Duodenal mucosa (tissue), 2 donors: Measurements from ENCODE around the gene XPNPEP2.

Experiments
- H3K27ac ChIP-seq: one replicate; pipeline ENCODE4 v1.7.0; 2013; ENCODE audit warnings: low read depth, low read length
- H3K27me3 ChIP-seq, 2 donors: one replicate each; pipeline ENCODE4 v1.7.0; 2013; ENCODE audit warnings: low read length in 2 of 2, control low read depth in 1 of 2; ENCODE audit not compliant: insufficient read depth in 2 of 2, control insufficient read depth in 1 of 2
- H3K36me3 ChIP-seq, 2 donors: one replicate each; pipeline ENCODE4 v1.7.0; 2013; ENCODE audit warnings: low read length in 2 of 2, control low read depth in 1 of 2; ENCODE audit not compliant: insufficient read depth in 2 of 2, control insufficient read depth in 1 of 2
- H3K4me1 ChIP-seq, 2 donors: one replicate each; pipeline ENCODE4 v1.7.0; 2013; ENCODE audit warnings: low read length in 2 of 2, control low read depth in 1 of 2; ENCODE audit not compliant: insufficient read depth in 2 of 2, control insufficient read depth in 1 of 2
- H3K4me3 ChIP-seq, 2 donors: one replicate each; pipeline ENCODE4 v1.7.0; 2013; ENCODE audit warnings: low read length in 2 of 2, low read depth in 1 of 2
- H3K9ac ChIP-seq, 2 donors: one replicate each; pipeline ENCODE4 v1.7.0; 2013; ENCODE audit warnings: low read length in 2 of 2, low read depth in 1 of 2
- H3K9me3 ChIP-seq, 2 donors: one replicate each; pipeline ENCODE4 v1.7.0; 2013; ENCODE audit warnings: low read length in 2 of 2, control low read depth in 1 of 2; ENCODE audit not compliant: control insufficient read depth in 1 of 2

Gene XPNPEP2

GRCh38 chrX:129793604-129794191, 54.9 kb downstream of the XPNPEP2 start:
- peaks cover 0 to 3% of the 10 kb centered on the region in 2 donors for H3K36me3 ChIP-seq
- no peaks in the 10 kb centered on the region for H3K9me3 ChIP-seq
- no peaks in the 10 kb centered on the region for H3K4me1 ChIP-seq
- no peaks in the 10 kb centered on the region for H3K27me3 ChIP-seq
- H3K4me3 ChIP-seq = no peak overlapping the region
- H3K27ac ChIP-seq = no peak overlapping the region
- H3K9ac ChIP-seq = no peak overlapping the region

DNA sequence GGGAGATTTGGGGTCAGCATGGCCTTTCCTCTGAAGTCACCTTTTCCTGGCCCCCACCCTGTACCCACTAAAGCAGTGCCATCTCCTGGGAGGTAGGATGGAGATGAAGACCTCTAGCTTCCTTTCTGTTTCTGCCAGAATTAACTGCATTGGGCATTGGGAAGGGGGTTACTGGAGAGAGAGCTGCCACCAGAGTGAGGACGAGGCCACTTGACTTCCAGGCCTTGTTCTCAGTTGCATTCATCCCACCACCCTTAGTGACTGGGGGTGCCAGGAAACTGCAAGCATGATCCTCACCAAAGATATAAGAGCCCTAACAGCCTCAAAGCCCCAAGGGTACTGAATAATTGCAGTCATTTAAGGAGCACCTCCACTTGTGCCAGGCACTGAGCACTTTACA, 56.8 kb downstream of the XPNPEP2 start:
- Histone ChIP-seq H3K36me3 (peaks cover 3% of the 10 kb centered on the region in 2 donors), H3K9ac (no peak overlapping the region), H3K4me1 (no peaks in the 10 kb centered on the region), H3K27me3 (no peaks in the 10 kb centered on the region), H3K9me3 (no peaks in the 10 kb centered on the region), H3K4me3 (no peak overlapping the region), H3K27ac (no peak overlapping the region)

- no peaks in the 10 kb centered on the region for H3K27me3 ChIP-seq
- H3K9me3 ChIP-seq = no peaks in the 10 kb centered on the region
- no peak overlapping the region for H3K4me3 ChIP-seq
- no peaks in the 10 kb centered on the region for H3K4me1 ChIP-seq
- no peak overlapping the region for H3K9ac ChIP-seq
- peaks cover 3% of the 10 kb centered on the region in 2 donors for H3K36me3 ChIP-seq
- H3K27ac ChIP-seq = no peak overlapping the region
Measured at GRCh38 chrX:129797251-129797906, 58.6 kb downstream of the XPNPEP2 start.

- peaks cover under 1 to 4% of the 10 kb centered on the region in 2 donors for H3K36me3 ChIP-seq
Measured at GRCh38 chrX:129798456-129798855, 59.7 kb downstream of the XPNPEP2 start.

GRCh38 chrX:129798888-129799287, 60.1 kb downstream of the XPNPEP2 start:
- H3K27me3 ChIP-seq = no peaks in the 10 kb centered on the region
- no peak overlapping the region for H3K27ac ChIP-seq
- no peaks in the 10 kb centered on the region for H3K9me3 ChIP-seq
- no peak overlapping the region for H3K9ac ChIP-seq
- peaks cover 5 to 8% of the 10 kb centered on the region in 2 donors for H3K36me3 ChIP-seq
- no peak overlapping the region for H3K4me3 ChIP-seq
- no peaks in the 10 kb centered on the region for H3K4me1 ChIP-seq

More at GRCh38 chrX:129798456-129798855, 59.7 kb downstream of the XPNPEP2 start:
- H3K4me1 ChIP-seq = no peaks in the 10 kb centered on the region
- H3K27me3 ChIP-seq = no peaks in the 10 kb centered on the region
- no peak overlapping the region for H3K4me3 ChIP-seq
- no peak overlapping the region for H3K9ac ChIP-seq
- no peaks in the 10 kb centered on the region for H3K9me3 ChIP-seq
- H3K27ac ChIP-seq = no peak overlapping the region

- Histone ChIP-seq H3K9ac (no peak overlapping the region), H3K27me3 (no peaks in the 10 kb centered on the region), H3K4me3 (no peak overlapping the region), H3K4me1 (no peaks in the 10 kb centered on the region), H3K36me3 (peaks cover 6 to 10% of the 10 kb centered on the region in 2 donors), H3K9me3 (no peaks in the 10 kb centered on the region), H3K27ac (no peak overlapping the region)
Measured at GRCh38 chrX:129800186-129800585, 61.4 kb downstream of the XPNPEP2 start.

GRCh38 chrX:129802863-129803262, 64.1 kb downstream of the XPNPEP2 start:
- no peaks in the 10 kb centered on the region for H3K9me3 ChIP-seq

DNA sequence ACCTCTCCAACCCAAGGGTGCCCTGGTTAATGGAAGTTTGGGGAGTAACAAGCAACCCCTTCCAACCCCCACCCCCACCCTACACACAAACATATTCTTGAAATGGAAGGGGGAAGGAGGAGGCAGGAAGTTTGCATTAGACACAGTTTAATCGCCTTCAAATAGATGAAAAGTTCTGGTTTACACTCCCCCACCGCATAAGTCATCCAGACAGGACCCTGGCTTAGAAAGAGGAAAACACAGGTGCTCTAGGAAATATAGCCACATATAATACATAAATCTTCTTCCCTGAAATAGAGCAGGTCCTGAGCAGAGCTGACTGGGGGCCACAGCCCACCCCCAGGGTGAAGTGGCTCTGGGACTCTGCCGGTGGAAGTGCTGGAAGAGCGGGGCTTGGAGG, 66.0 kb downstream of the XPNPEP2 start:
- Histone ChIP-seq H3K27me3 (no peaks in the 10 kb centered on the region), H3K9me3 (no peaks in the 10 kb centered on the region), H3K4me1 (no peaks in the 10 kb centered on the region), H3K36me3 (peaks cover 8 to 21% of the 10 kb centered on the region in 2 donors), H3K27ac (no peak overlapping the region), H3K4me3 (no peak overlapping the region), H3K9ac (no peak overlapping the region)

More at GRCh38 chrX:129802863-129803262, 64.1 kb downstream of the XPNPEP2 start:
- Histone ChIP-seq H3K4me1 (no peaks in the 10 kb centered on the region), H3K36me3 (peaks cover 10 to 14% of the 10 kb centered on the region in 2 donors), H3K27ac (no peak overlapping the region), H3K27me3 (no peaks in the 10 kb centered on the region), H3K9ac (no peak overlapping the region), H3K4me3 (no peak overlapping the region)

GRCh38 chrX:129808158-129808828, 69.5 kb downstream of the XPNPEP2 start:
- Histone ChIP-seq H3K36me3 (peaks cover 12 to 38% of the 10 kb centered on the region in 2 donors), H3K27me3 (no peaks in the 10 kb centered on the region), H3K4me3 (no peak overlapping the region), H3K4me1 (peaks cover 0 to 5% of the 10 kb centered on the region in 2 donors), H3K27ac (no peak overlapping the region), H3K9me3 (no peaks in the 10 kb centered on the region), H3K9ac (no peak overlapping the region)
